Keratinocyte (primary cell): ENCODE data around the gene WDCP. TPM values are rescaled to one million over a fixed set of nuclear protein-coding genes. Genes with fewer than 3 reads are reported as not detected.

Source experiments
- DNase-seq: peaks from one replicate; pipeline ENCODE4 v3.0.0-alpha.2; 2011; ENCODE audit warnings: low read depth, missing footprints, low spot score
- FAIRE-seq: peaks from 2 replicates; lab custom pipeline; 2011; peaks lifted over from hg19 to GRCh38; lab: Jason Lieb, UNC
- H2AFZ ChIP-seq: 2 replicates; pipeline ENCODE4 v1.6.0; 2012; ENCODE audit warnings: low read length, control low read depth, inconsistent platforms; ENCODE audit not compliant: control insufficient read depth
- H3K27ac ChIP-seq: 2 replicates; pipeline ENCODE4 v1.5.1; 2011; ENCODE audit warnings: low read length; ENCODE audit not compliant: control insufficient read depth, insufficient read depth
- H3K27me3 ChIP-seq: 3 replicates; pipeline ENCODE4 v1.6.0; 2011; ENCODE audit warnings: low read length; ENCODE audit not compliant: control insufficient read depth, insufficient read depth; ENCODE audit errors: extremely low read depth
- H3K36me3 ChIP-seq, 2 experiments: 2 replicates in 1 of 2; 3 replicates in 1 of 2; pipeline ENCODE4 v1.5.1; 2011; ENCODE audit warnings: low read length in 2 of 2, mild to moderate bottlenecking in 1 of 2; ENCODE audit not compliant: control insufficient read depth in 2 of 2, insufficient read depth in 2 of 2; ENCODE audit errors: extremely low read depth in 1 of 2
- H3K4me1 ChIP-seq: 3 replicates; pipeline ENCODE4 v1.5.1; 2011; ENCODE audit warnings: low read length; ENCODE audit not compliant: control insufficient read depth, insufficient read depth; ENCODE audit errors: extremely low read depth
- H3K4me2 ChIP-seq: 3 replicates; pipeline ENCODE4 v1.6.0; 2011; ENCODE audit warnings: low read depth, low read length; ENCODE audit not compliant: control insufficient read depth, insufficient read depth; ENCODE audit errors: extremely low read depth
- H3K4me3 ChIP-seq, 3 experiments: fragments of 200-600 bp in 1 of 3; sonication (generic) in 1 of 3; 2 replicates in 2 of 3; 3 replicates in 1 of 3; pipeline ENCODE4 v1.5.1; 2011 to 2016; ENCODE audit warnings: low read length in 3 of 3, mild to moderate bottlenecking in 3 of 3, control low read depth in 2 of 3, inconsistent platforms in 1 of 3, low read depth in 1 of 3, mixed read lengths in 1 of 3, mixed run types in 1 of 3, moderate library complexity in 1 of 3; ENCODE audit not compliant: control insufficient read depth in 2 of 3, insufficient read depth in 2 of 3; ENCODE audit errors: extremely low read depth in 1 of 3
- H3K79me2 ChIP-seq: 2 replicates; pipeline ENCODE4 v1.6.0; 2012; ENCODE audit warnings: low read length; ENCODE audit not compliant: control insufficient read depth, insufficient read depth
- H3K9ac ChIP-seq: 3 replicates; pipeline ENCODE4 v1.6.0; 2011; ENCODE audit warnings: low read length; ENCODE audit not compliant: control insufficient read depth, insufficient read depth; ENCODE audit errors: extremely low read depth
- H3K9me1 ChIP-seq: 3 replicates; pipeline ENCODE4 v1.6.0; 2011; ENCODE audit warnings: low read length; ENCODE audit not compliant: control insufficient read depth, insufficient read depth; ENCODE audit errors: extremely low read depth
- H3K9me3 ChIP-seq: 2 replicates; pipeline ENCODE4 v1.5.1; 2012; ENCODE audit warnings: low read depth, low read length; ENCODE audit not compliant: control insufficient read depth
- H4K20me1 ChIP-seq: 3 replicates; pipeline ENCODE4 v1.6.0; 2011; ENCODE audit warnings: low read length; ENCODE audit not compliant: control insufficient read depth, insufficient read depth; ENCODE audit errors: extremely low read depth
- CTCF ChIP-seq, 3 experiments: IDR thresholded peaks in 1 of 3; conservative IDR thresholded peaks in 1 of 3; optimal IDR thresholded peaks in 1 of 3; 2 replicates in 2 of 3; 3 replicates in 1 of 3; pipeline versions ENCODE3 to v1.5.1; 2011; ENCODE audit warnings: low read length in 3 of 3, mild to moderate bottlenecking in 3 of 3, moderate library complexity in 2 of 3, control low read depth in 1 of 3, inconsistent platforms in 1 of 3; ENCODE audit not compliant: insufficient read depth in 2 of 3; ENCODE audit errors: extremely low read depth in 1 of 3
- EZH2 ChIP-seq: IDR thresholded peaks from one replicate; pipeline ENCODE4 v1.6.1; 2012; ENCODE audit warnings: inconsistent platforms, mild to moderate bottlenecking, low read length, moderate library complexity
- dilution Hi-C: fragments of 300-500 bp; cut with MboI; formaldehyde crosslinking; loops from one replicate; pipeline ENCODE4 v1.7.0; 2020; ENCODE audit warnings: low sequenced_read_pairs; ENCODE audit not compliant: extremely low pct_ligation_motif_present
- polyA plus RNA-seq, 5 experiments: library from polyadenylated mRNA; depleted of rRNA in 3 of 5; stranded (reverse) in 3 of 5; stranded (forward) in 1 of 5; unstranded in 1 of 5; fragments of >200 nt; gene quantifications; 1 replicate in 1 of 5; 2 replicates in 3 of 5; 3 replicates in 1 of 5; pipeline versions ENCODE4 v1.2.1 to v1.2.3, GENCODE V29; 2011 to 2012; ENCODE audit warnings: missing spikeins in 2 of 5, low read depth in 1 of 5, low replicate concordance in 1 of 5

WDCP gene
- polyA plus RNA-seq, 1 donor (not counting 4 experiments of a cell fraction or from before 2014, with no cell fraction given) = 11.0 TPM

DNA sequence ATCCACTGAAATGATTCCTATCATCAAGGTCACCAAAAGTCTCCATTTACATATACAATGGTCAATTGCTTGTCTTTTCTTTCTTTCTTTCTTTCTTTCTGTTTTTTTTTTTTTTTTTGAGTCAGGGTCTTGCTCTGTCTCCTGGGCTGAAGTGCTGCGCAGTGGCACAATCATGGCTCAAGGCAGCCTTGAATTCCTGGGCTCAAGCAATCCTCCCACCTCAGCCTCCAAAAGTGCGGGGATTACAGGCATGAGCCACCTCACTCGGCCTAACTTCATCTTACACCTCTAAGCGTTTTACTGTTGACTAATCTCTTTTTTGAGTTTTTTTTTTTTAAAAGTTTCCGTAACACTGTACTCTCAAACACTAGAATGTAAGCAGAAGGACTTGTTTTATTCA, 28.1 kb upstream of the WDCP start:
- H2AFZ ChIP-seq = no peak overlapping the region
- dilution Hi-C loops = no loop called here
- H3K4me2 ChIP-seq = peak overlapping the region; percentile 60
- FAIRE-seq (no peak), DNase-seq (no peak)
- H3K79me2 ChIP-seq = peaks cover 45% of the 10 kb centered on the region
- H3K4me1 ChIP-seq = peaks cover 7% of the 10 kb centered on the region
- no peaks in the 10 kb centered on the region for H3K9me3 ChIP-seq
- peak overlapping the region; percentile 93 for H3K9ac ChIP-seq
- H3K27me3 ChIP-seq = no peaks in the 10 kb centered on the region
- H3K4me3 ChIP-seq = peak overlapping the region; percentile 67 to 82 (median 74)
- H3K27ac ChIP-seq = peak overlapping the region; percentile 77
- peaks cover 4% of the 10 kb centered on the region for H4K20me1 ChIP-seq
- peaks cover 6 to 12% of the 10 kb centered on the region in 2 experiments for H3K36me3 ChIP-seq
- TF ChIP-seq EZH2 (no peak), CTCF (optimal IDR thresholded peaks at IDR 0.05 in 1 of 3, IDR thresholded peaks at IDR 0.05 in 1 of 3, conservative IDR thresholded peaks at IDR 0.05 in 1 of 3; ENCODE audit: extremely low read depth in 1 of 3, insufficient read depth in 2 of 3, low read length in 3 of 3) (no peak)
- no peaks in the 10 kb centered on the region for H3K9me1 ChIP-seq

DNA sequence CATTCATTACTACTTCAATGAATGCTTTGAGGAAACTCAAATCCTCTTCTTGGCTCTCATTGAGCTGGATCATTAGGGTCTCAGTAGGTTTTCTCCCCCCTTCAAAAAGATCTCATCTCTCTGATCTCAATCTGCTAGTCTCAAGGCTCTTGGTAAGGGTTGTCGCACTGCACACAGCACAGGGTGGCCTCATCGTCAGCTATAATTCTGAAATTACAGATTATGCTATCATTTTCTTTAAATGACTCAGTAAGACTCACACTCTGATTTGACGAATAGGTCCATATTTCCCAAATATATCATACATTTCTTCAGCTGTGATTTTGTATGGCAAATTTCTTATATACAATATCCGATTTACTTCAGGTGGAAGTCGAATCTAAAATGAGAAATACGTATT, 26.6 kb upstream of the WDCP start:
- Histone ChIP-seq H3K36me3 (peaks cover 10 to 16% of the 10 kb centered on the region in 2 experiments), H3K4me2 (no peak overlapping the region), H3K9ac (no peak overlapping the region), H3K4me1 (peaks cover 7% of the 10 kb centered on the region), H4K20me1 (peaks cover 4% of the 10 kb centered on the region), H3K9me3 (no peaks in the 10 kb centered on the region), H3K79me2 (peaks cover 56% of the 10 kb centered on the region), H3K27ac (no peak overlapping the region), H3K9me1 (peaks cover 3% of the 10 kb centered on the region), H3K27me3 (no peaks in the 10 kb centered on the region), H2AFZ (no peak overlapping the region), H3K4me3 (no peak overlapping the region)
- dilution Hi-C loops = no loop called here
- FAIRE-seq (no peak), DNase-seq (no peak)
- TF ChIP-seq EZH2 (no peak), CTCF (optimal IDR thresholded peaks at IDR 0.05 in 1 of 3, IDR thresholded peaks at IDR 0.05 in 1 of 3, conservative IDR thresholded peaks at IDR 0.05 in 1 of 3; ENCODE audit: extremely low read depth in 1 of 3, insufficient read depth in 2 of 3, low read length in 3 of 3) (no peak)
